Upper lobe of left lung (tissue), 6 donors: ENCODE data around the gene RGMA. TPM values are rescaled to one million over a fixed set of nuclear protein-coding genes. Genes with fewer than 3 reads are reported as not detected.

Source experiments
- ATAC-seq, 2 donors: fragments of 200-7000 bp; cut with Tn5 transposase; one replicate each; pipeline ENCODE4 v1.9.1; 2022; ENCODE audit warnings: mild to moderate bottlenecking in 2 of 2, moderate library complexity in 2 of 2; ENCODE audit not compliant: low FRiP score in 2 of 2
- DNase-seq, 2 donors: peaks; one replicate each; pipeline ENCODE4 v3.0.0-alpha.2; 2019 to 2020
- H3K27ac ChIP-seq, 4 donors: fragments of 200-600 bp; sonication (generic); one replicate each; pipeline ENCODE4 v1.5.1; 2016 to 2019
- H3K27me3 ChIP-seq, 4 donors: fragments of 200-600 bp; sonication (generic); one replicate each; pipeline ENCODE4 v1.5.1; 2017 to 2019
- H3K36me3 ChIP-seq, 4 donors: fragments of 200-600 bp; sonication (generic); one replicate each; pipeline ENCODE4 v1.5.1; 2016 to 2019
- H3K4me1 ChIP-seq, 4 donors: fragments of 200-600 bp; sonication (generic); one replicate each; pipeline ENCODE4 v1.5.1; 2018 to 2019
- H3K4me3 ChIP-seq, 4 donors: fragments of 200-600 bp; sonication (generic); one replicate each; pipeline ENCODE4 v1.5.1; 2017 to 2019; ENCODE audit warnings: mild to moderate bottlenecking in 2 of 4, moderate library complexity in 1 of 4
- H3K9me3 ChIP-seq, 4 donors: fragments of 200-600 bp; sonication (generic); one replicate each; pipeline ENCODE4 v1.5.1; 2018 to 2019
- CTCF ChIP-seq, 6 experiments: fragments of 450-650 bp in 4 of 6; fragments of 200-600 bp in 2 of 6; sonication (generic) in 2 of 6; IDR thresholded peaks; one replicate each; pipeline ENCODE4 v1.5.1; 2016 to 2019; ENCODE audit warnings: antibody characterized with exemption in 6 of 6
- EP300 ChIP-seq, 4 donors: sonication (generic); formaldehyde crosslinking; IDR thresholded peaks; one replicate each; pipeline ENCODE4 v1.5.1; 2017; ENCODE audit warnings: antibody characterized with exemption in 4 of 4, control low read depth in 2 of 4
- POLR2A ChIP-seq, 4 donors: fragments of 450-650 bp; IDR thresholded peaks; one replicate each; pipeline ENCODE4 v1.5.1; 2016 to 2017; ENCODE audit warnings: antibody characterized with exemption in 4 of 4, mild to moderate bottlenecking in 2 of 4
- POLR2AphosphoS5 ChIP-seq, 2 donors: sonication (generic); formaldehyde crosslinking; IDR thresholded peaks; one replicate each; pipeline ENCODE4 v1.5.1; 2017; ENCODE audit warnings: antibody characterized with exemption in 2 of 2
- WGBS, 2 donors: methylation state at CpG; one replicate each; pipeline ENCODE4 v1.1.5; 2017 to 2018; 5-methylcytosine and 5-hydroxymethylcytosine counted together
- total RNA-seq, 6 donors: library from RNA; depleted of rRNA in 4 of 6; stranded (reverse); fragments of >200 nt in 4 of 6; gene quantifications; one replicate each; pipeline versions ENCODE4 v1.1.0 to v1.2.1, GENCODE V29; 2016 to 2021
- donor health status: DM: no; HTN: no; CAD: no; lungs with moderate emphysema.
- donor health status: DM: no; HTN: yes; CAD: no; lungs with severe emphysema.

The RGMA gene
- total RNA-seq, 6 donors from 2014 or later = 2.3 to 14.2 (median 4.8) TPM

GRCh38 chr15:93028632-93029213, 60.3 kb downstream of the RGMA start:
- Histone ChIP-seq H3K27ac (peak overlapping the region; percentile 82 to 91 (median 85)), H3K9me3 (no peaks in the 10 kb centered on the region), H3K36me3 (peaks cover 18 to 44% (median 30%) of the 10 kb centered on the region in 4 donors), H3K27me3 (no peaks in the 10 kb centered on the region), H3K4me1 (peaks cover 51 to 63% (median 54%) of the 10 kb centered on the region in 4 donors), H3K4me3 (no peak overlapping the region)
- WGBS, 2 donors = 31 to 46% methylated on average over 17 to 21 of the region's 21 CpGs
- TF ChIP-seq POLR2A (IDR thresholded peaks at IDR 0.05) (peak in 1 of 4 donors; percentile 41), EP300 (IDR thresholded peaks at IDR 0.05) (peak in 3 of 4 donors; percentile 29 to 89 (median 63)), CTCF (IDR thresholded peaks at IDR 0.05) (no peak), POLR2AphosphoS5 (IDR thresholded peaks at IDR 0.05) (peak; percentile 51 to 76)
- DNase-seq = peak; percentile 89 to 92
- peak; percentile 82 for ATAC-seq

- Histone ChIP-seq H3K36me3 (peaks cover 20 to 50% (median 32%) of the 10 kb centered on the region in 4 donors), H3K27ac (peak overlapping the region; percentile 82 to 91 (median 85)), H3K4me3 (no peak overlapping the region), H3K4me1 (peaks cover 51 to 63% (median 54%) of the 10 kb centered on the region in 4 donors), H3K27me3 (no peaks in the 10 kb centered on the region), H3K9me3 (no peaks in the 10 kb centered on the region)
- DNase-seq = peak in 1 of 2 donors; percentile 32
- peak in 1 of 2 donors; percentile 2 for ATAC-seq
- 55 to 83% methylated on average over 10 to 13 of the region's 13 CpGs for WGBS, 2 donors
- TF ChIP-seq EP300 (IDR thresholded peaks at IDR 0.05) (no peak), POLR2AphosphoS5 (IDR thresholded peaks at IDR 0.05) (no peak), CTCF (IDR thresholded peaks at IDR 0.05) (no peak)
Observed at GRCh38 chr15:93028111-93028631, 60.8 kb downstream of the RGMA start.

GRCh38 chr15:93027413-93027812, 61.6 kb downstream of the RGMA start:
- no peak for TF ChIP-seq CTCF (IDR thresholded peaks at IDR 0.05)
- peak; percentile 26 to 33 for TF ChIP-seq POLR2AphosphoS5 (IDR thresholded peaks at IDR 0.05)
- no peaks in the 10 kb centered on the region for H3K9me3 ChIP-seq
- DNase-seq (peak; percentile 40 to 51), ATAC-seq (no peak)
- 78 to 84% methylated on average over 10 of the region's 10 CpGs for WGBS, 2 donors
- no peak overlapping the region for H3K4me3 ChIP-seq
- peaks cover 25 to 56% (median 39%) of the 10 kb centered on the region in 4 donors for H3K36me3 ChIP-seq
- H3K27me3 ChIP-seq = no peaks in the 10 kb centered on the region
- peaks cover 51 to 63% (median 54%) of the 10 kb centered on the region in 4 donors for H3K4me1 ChIP-seq
- peak overlapping the region; percentile 82 to 91 (median 85) for H3K27ac ChIP-seq

GRCh38 chr15:93026380-93026817, 62.6 kb downstream of the RGMA start:
- WGBS, 2 donors = 76 to 88% methylated on average over 5 to 9 of the region's 9 CpGs
- no peaks in the 10 kb centered on the region for H3K9me3 ChIP-seq
- peaks cover 27 to 66% (median 47%) of the 10 kb centered on the region in 4 donors for H3K36me3 ChIP-seq
- ATAC-seq (no peak), DNase-seq (no peak)
- H3K4me3 ChIP-seq = no peak overlapping the region
- peak overlapping the region; percentile 82 to 91 (median 85) for H3K27ac ChIP-seq
- no peaks in the 10 kb centered on the region for H3K27me3 ChIP-seq
- TF ChIP-seq POLR2AphosphoS5 (IDR thresholded peaks at IDR 0.05) (peak in 1 of 2 donors; percentile 29), EP300 (IDR thresholded peaks at IDR 0.05) (no peak)
- H3K4me1 ChIP-seq = peaks cover 51 to 63% (median 54%) of the 10 kb centered on the region in 4 donors

GRCh38 chr15:93025625-93025982, 63.4 kb downstream of the RGMA start:
- DNase-seq (no peak), ATAC-seq (no peak)
- H3K27me3 ChIP-seq = no peaks in the 10 kb centered on the region
- H3K9me3 ChIP-seq = no peaks in the 10 kb centered on the region
- no peak for TF ChIP-seq CTCF (IDR thresholded peaks at IDR 0.05)
- no peak for TF ChIP-seq EP300 (IDR thresholded peaks at IDR 0.05)
- no peak for TF ChIP-seq POLR2AphosphoS5 (IDR thresholded peaks at IDR 0.05)
- no peak for TF ChIP-seq POLR2A (IDR thresholded peaks at IDR 0.05)
- H3K4me1 ChIP-seq = peaks cover 48 to 58% (median 50%) of the 10 kb centered on the region in 4 donors
- peaks cover 30 to 74% (median 52%) of the 10 kb centered on the region in 4 donors for H3K36me3 ChIP-seq
- no peak overlapping the region for H3K4me3 ChIP-seq
- 50 to 52% methylated on average over 1 of the region's 1 CpG for WGBS, 2 donors
- H3K27ac ChIP-seq = peak overlapping the region; percentile 59 to 91 (median 75)
